Neuronal stem cell (in vitro differentiated cells): ENCODE data around the gene TRIM46.
A peak's percentile ranks its signal among the peaks of the same experiment; 100 is the strongest.

Source experiments
- DNase-seq: peaks from one replicate; pipeline ENCODE4 v3.0.0-alpha.2; 2013; ENCODE audit warnings: low spot score
- H2AFZ ChIP-seq: one replicate; pipeline ENCODE4 v1.6.1; 2013; ENCODE audit warnings: mild to moderate bottlenecking, low read length, inconsistent platforms
- H2AK5ac ChIP-seq: 2 replicates; pipeline ENCODE4 v1.6.1; 2013; ENCODE audit warnings: low read depth, mild to moderate bottlenecking, inconsistent platforms, low read length, moderate library complexity, mixed read lengths
- H2BK120ac ChIP-seq: 2 replicates; pipeline ENCODE4 v1.6.1; 2013; ENCODE audit warnings: low read depth, mild to moderate bottlenecking, inconsistent platforms, low read length, moderate library complexity, mixed read lengths
- H2BK12ac ChIP-seq: one replicate; pipeline ENCODE4 v1.6.1; 2013; ENCODE audit warnings: low read length, inconsistent platforms
- H2BK15ac ChIP-seq: 2 replicates; pipeline ENCODE4 v1.6.1; 2013; ENCODE audit warnings: mild to moderate bottlenecking, low read length, inconsistent platforms, mixed read lengths
- H2BK5ac ChIP-seq: one replicate; pipeline ENCODE4 v1.6.1; 2013; ENCODE audit warnings: inconsistent platforms, mild to moderate bottlenecking, low read length, moderate library complexity
- H3K14ac ChIP-seq: one replicate; pipeline ENCODE4 v1.6.1; 2013; ENCODE audit warnings: low read length, inconsistent platforms
- H3K18ac ChIP-seq: 2 replicates; pipeline ENCODE4 v1.6.1; 2013; ENCODE audit warnings: low read length, inconsistent platforms
- H3K23ac ChIP-seq: 2 replicates; pipeline ENCODE4 v1.6.1; 2013; ENCODE audit warnings: low read depth, mild to moderate bottlenecking, mixed read lengths, low read length, inconsistent platforms; ENCODE audit not compliant: poor library complexity
- H3K27ac ChIP-seq: replicated peaks from 3 replicates; pipeline ENCODE4 v1.5.1; 2013; ENCODE audit warnings: low read length, inconsistent platforms
- H3K27me3 ChIP-seq, 3 experiments: 2 replicates each; pipeline ENCODE4 v1.6.1; 2013; ENCODE audit warnings: low read length in 3 of 3, mild to moderate bottlenecking in 2 of 3, inconsistent platforms in 1 of 3, low read depth in 1 of 3, mixed read lengths in 1 of 3, moderate library complexity in 1 of 3; ENCODE audit not compliant: control insufficient read depth in 3 of 3, insufficient read depth in 3 of 3
- H3K36me3 ChIP-seq, 2 donors: replicated peaks in 1 of 2; 2 replicates each; pipeline ENCODE4 v1.6.1; 2013; ENCODE audit warnings: low read length in 2 of 2; ENCODE audit not compliant: control insufficient read depth in 2 of 2, insufficient read depth in 2 of 2
- H3K4ac ChIP-seq: 2 replicates; pipeline ENCODE4 v1.6.1; 2013; ENCODE audit warnings: inconsistent platforms, mild to moderate bottlenecking, low read length, moderate library complexity
- H3K4me1 ChIP-seq, 2 donors: 1 replicate in 1 of 2; 2 replicates in 1 of 2; pipeline ENCODE4 v1.6.1; 2013; ENCODE audit warnings: low read length in 2 of 2, low read depth in 1 of 2; ENCODE audit not compliant: control insufficient read depth in 2 of 2, insufficient read depth in 1 of 2
- H3K4me2 ChIP-seq: one replicate; pipeline ENCODE4 v1.6.1; 2013; ENCODE audit warnings: mild to moderate bottlenecking, low read length, inconsistent platforms; ENCODE audit not compliant: insufficient read depth, poor library complexity, severe bottlenecking
- H3K4me3 ChIP-seq, 2 donors: 2 replicates each; pipeline ENCODE4 v1.5.1; 2013; ENCODE audit warnings: low read length in 2 of 2, mild to moderate bottlenecking in 2 of 2, inconsistent platforms in 1 of 2, moderate library complexity in 1 of 2
- H3K79me1 ChIP-seq: one replicate; pipeline ENCODE4 v1.6.1; 2013; ENCODE audit warnings: low read depth, mild to moderate bottlenecking, inconsistent platforms, low read length, moderate library complexity
- H3K9ac ChIP-seq: one replicate; pipeline ENCODE4 v1.6.1; 2013; ENCODE audit warnings: mild to moderate bottlenecking, low read depth, low read length, inconsistent platforms; ENCODE audit not compliant: poor library complexity
- H3K9me3 ChIP-seq, 2 donors: replicated peaks in 1 of 2; 2 replicates each; pipeline versions ENCODE3 to v1.6.1; 2013; ENCODE audit warnings: low read length in 2 of 2, mild to moderate bottlenecking in 2 of 2, inconsistent platforms in 1 of 2, low read depth in 1 of 2, mixed read lengths in 1 of 2, moderate library complexity in 1 of 2; ENCODE audit not compliant: control insufficient read depth in 2 of 2, insufficient read depth in 1 of 2
- H4K8ac ChIP-seq: one replicate; pipeline ENCODE4 v1.6.1; 2013; ENCODE audit warnings: low read depth, mild to moderate bottlenecking, inconsistent platforms, low read length, moderate library complexity
- H4K91ac ChIP-seq: one replicate; pipeline ENCODE4 v1.6.1; 2013; ENCODE audit warnings: low read length, low read depth, mild to moderate bottlenecking, inconsistent platforms; ENCODE audit not compliant: poor library complexity
- WGBS, 2 donors: extraction: QIAGEN DNeasy Blood & Tissue Kit; methylation state at CpG; one replicate each; pipeline ENCODE4 v1.1.7; 2013; ENCODE audit warnings: missing lambda C conversion rate in 2 of 2, mixed read lengths in 1 of 2; ENCODE audit not compliant: insufficient read length in 2 of 2, insufficient replicate concordance in 1 of 2; ENCODE audit errors: extremely low coverage in 2 of 2; 5-methylcytosine and 5-hydroxymethylcytosine counted together

Gene TRIM46

GRCh38 chr1:155184835-155185782 is 11.5 kb downstream of the TRIM46 start:
- H2AFZ ChIP-seq, result no peak overlapping the region
- no peak overlapping the region for H3K27ac ChIP-seq
- H3K9ac ChIP-seq, result peak overlapping the region; percentile 81
- H3K4me2 ChIP-seq, result no peak overlapping the region
- peak overlapping the region; percentile 81 for H2AK5ac ChIP-seq
- no peaks in the 10 kb centered on the region for H3K9me3 ChIP-seq
- no peak overlapping the region for H2BK5ac ChIP-seq
- H2BK12ac ChIP-seq, result peak overlapping the region; percentile 58
- peak overlapping the region; percentile 38 for H3K14ac ChIP-seq
- H3K23ac ChIP-seq, result peak overlapping the region; percentile 34
- H3K27me3 ChIP-seq, result no peaks in the 10 kb centered on the region
- H4K91ac ChIP-seq, result no peak overlapping the region
- H3K79me1 ChIP-seq, result peaks cover 3% of the 10 kb centered on the region
- peaks cover 5 to 14% of the 10 kb centered on the region in 2 donors for H3K36me3 ChIP-seq
- H2BK15ac ChIP-seq, result no peak overlapping the region
- H3K4me1 ChIP-seq, result peaks cover 0 to 2% of the 10 kb centered on the region in 2 donors
- no CpG with 5 or more reads among the region's 21 CpGs for WGBS, 2 donors
- no peak overlapping the region for H2BK120ac ChIP-seq
- no peak overlapping the region for H3K4me3 ChIP-seq
- no peak overlapping the region for H3K18ac ChIP-seq
- H3K4ac ChIP-seq, result no peak overlapping the region
- no peak for DNase-seq
- H4K8ac ChIP-seq, result no peak overlapping the region

GRCh38 chr1:155185783-155186066 is 12.1 kb downstream of the TRIM46 start:
- Histone ChIP-seq H3K18ac (no peak overlapping the region), H3K36me3 (peaks cover 5 to 14% of the 10 kb centered on the region in 2 donors), H3K9ac (no peak overlapping the region), H3K4ac (no peak overlapping the region), H2BK120ac (no peak overlapping the region), H3K23ac (no peak overlapping the region), H2AK5ac (peak overlapping the region; percentile 81), H3K4me1 (peaks cover 0 to 2% of the 10 kb centered on the region in 2 donors), H3K4me2 (no peak overlapping the region), H3K4me3 (no peak overlapping the region), H2BK5ac (no peak overlapping the region), H2BK12ac (no peak overlapping the region), H4K8ac (no peak overlapping the region), H3K27ac (no peak overlapping the region), H3K27me3 (no peaks in the 10 kb centered on the region), H3K79me1 (peaks cover 3% of the 10 kb centered on the region), H3K9me3 (no peaks in the 10 kb centered on the region), H4K91ac (no peak overlapping the region), H2BK15ac (peak overlapping the region; percentile 67), H2AFZ (no peak overlapping the region), H3K14ac (no peak overlapping the region)
- no peak for DNase-seq
- WGBS, 2 donors, result no CpG with 5 or more reads among the region's 6 CpGs

GRCh38 chr1:155186067-155186793 is 12.6 kb downstream of the TRIM46 start:
- Histone ChIP-seq H3K14ac (no peak overlapping the region), H3K36me3 (peaks cover 5 to 14% of the 10 kb centered on the region in 2 donors), H3K79me1 (peaks cover 3% of the 10 kb centered on the region), H3K4me3 (no peak overlapping the region), H2BK5ac (no peak overlapping the region), H3K4me2 (peak overlapping the region; percentile 14), H3K4ac (no peak overlapping the region), H3K18ac (peak overlapping the region; percentile 57), H3K4me1 (peaks cover 0 to 2% of the 10 kb centered on the region in 2 donors), H2BK15ac (peak overlapping the region; percentile 81), H2AFZ (no peak overlapping the region), H2BK120ac (peak overlapping the region; percentile 3), H3K23ac (no peak overlapping the region), H3K9ac (no peak overlapping the region), H3K27ac (no peak overlapping the region), H4K91ac (no peak overlapping the region), H2AK5ac (peak overlapping the region; percentile 92), H3K27me3 (no peaks in the 10 kb centered on the region), H2BK12ac (no peak overlapping the region), H3K9me3 (no peaks in the 10 kb centered on the region), H4K8ac (no peak overlapping the region)
- DNase-seq, result no peak
- WGBS, 2 donors, result no CpG with 5 or more reads among the region's 8 CpGs
